MM.1S (cell line): Measurements from ENCODE around the gene FBXL19.

Experiments used
- CTCF ChIP-seq: fragments of 300-600 bp; sonication (generic); IDR thresholded peaks from 2 replicates; pipeline ENCODE4 v1.5.1; 2016; ENCODE audit warnings: antibody characterized with exemption, low read length, mixed read lengths
- EZH2 ChIP-seq: fragments of 300-600 bp; sonication (generic); optimal IDR thresholded peaks from 2 replicates; pipeline ENCODE3; 2017; ENCODE audit warnings: low read depth, mild to moderate bottlenecking, antibody characterized with exemption, low read length, mixed read lengths
- EZH2phosphoT487 ChIP-seq: fragments of 300-600 bp; sonication (generic); IDR thresholded peaks from 2 replicates; pipeline ENCODE4 v1.6.1; 2018; ENCODE audit warnings: antibody characterized with exemption, low read length

- no peak for TF ChIP-seq CTCF
- no peak for TF ChIP-seq EZH2
- no peak for TF ChIP-seq EZH2phosphoT487
These were observed 21.0 kb downstream of the FBXL19 start for GRCh38 chr16:30944352-30944751.
